ENCODE results near the gene CEP68. TPM values are rescaled to one million over a fixed set of nuclear protein-coding genes. Genes with fewer than 3 reads are reported as not detected.

Gene CEP68
- total RNA-seq, 1 donor from 2014 or later, result 25.0 TPM

- intact Hi-C loops (cut with DNase I), result no loop called here
- TF ChIP-seq, protein P1, sequence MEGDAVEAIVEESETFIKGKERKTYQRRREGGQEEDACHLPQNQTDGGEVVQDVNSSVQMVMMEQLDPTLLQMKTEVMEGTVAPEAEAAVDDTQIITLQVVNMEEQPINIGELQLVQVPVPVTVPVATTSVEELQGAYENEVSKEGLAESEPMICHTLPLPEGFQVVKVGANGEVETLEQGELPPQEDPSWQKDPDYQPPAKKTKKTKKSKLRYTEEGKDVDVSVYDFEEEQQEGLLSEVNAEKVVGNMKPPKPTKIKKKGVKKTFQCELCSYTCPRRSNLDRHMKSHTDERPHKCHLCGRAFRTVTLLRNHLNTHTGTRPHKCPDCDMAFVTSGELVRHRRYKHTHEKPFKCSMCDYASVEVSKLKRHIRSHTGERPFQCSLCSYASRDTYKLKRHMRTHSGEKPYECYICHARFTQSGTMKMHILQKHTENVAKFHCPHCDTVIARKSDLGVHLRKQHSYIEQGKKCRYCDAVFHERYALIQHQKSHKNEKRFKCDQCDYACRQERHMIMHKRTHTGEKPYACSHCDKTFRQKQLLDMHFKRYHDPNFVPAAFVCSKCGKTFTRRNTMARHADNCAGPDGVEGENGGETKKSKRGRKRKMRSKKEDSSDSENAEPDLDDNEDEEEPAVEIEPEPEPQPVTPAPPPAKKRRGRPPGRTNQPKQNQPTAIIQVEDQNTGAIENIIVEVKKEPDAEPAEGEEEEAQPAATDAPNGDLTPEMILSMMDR (IDR thresholded peaks at IDR 0.05), result no peak
- no peak for TF ChIP-seq POLR2AphosphoS5 (IDR thresholded peaks at IDR 0.05; ENCODE audit: insufficient read depth in 1 of 2, low read depth in 1 of 2)
- TF ChIP-seq POLR2A (IDR thresholded peaks at IDR 0.05), result no peak
- H3K4me3 ChIP-seq, result no peak overlapping the region
- H3K36me3 ChIP-seq, result peaks cover 0 to 35% of the 10 kb centered on the region in 2 donors
- no peak overlapping the region for H3K27ac ChIP-seq
- DNase-seq (ENCODE audit: extremely low spot score in 2 of 2), result no peak
- no peaks in the 10 kb centered on the region for H3K9me3 ChIP-seq
- peaks cover 23% of the 10 kb centered on the region for H3K4me1 ChIP-seq
- no peaks in the 10 kb centered on the region for H3K27me3 ChIP-seq
Measured at GRCh38 chr2:65097844-65098243, 41.6 kb downstream of the CEP68 start.

- Histone ChIP-seq H3K27ac (no peak overlapping the region), H3K4me1 (peaks cover 25% of the 10 kb centered on the region), H3K4me3 (no peak overlapping the region), H3K27me3 (no peaks in the 10 kb centered on the region), H3K36me3 (peaks cover 0 to 32% of the 10 kb centered on the region in 2 donors), H3K9me3 (no peaks in the 10 kb centered on the region)
- DNase-seq (ENCODE audit: extremely low spot score in 2 of 2), result no peak
- TF ChIP-seq POLR2A (IDR thresholded peaks at IDR 0.05) (no peak), POLR2AphosphoS5 (IDR thresholded peaks at IDR 0.05; ENCODE audit: insufficient read depth in 1 of 2, low read depth in 1 of 2) (no peak)
- TF ChIP-seq, protein P1 (IDR thresholded peaks at IDR 0.05), result no peak
- intact Hi-C loops (cut with DNase I), result no loop called here
Measured at GRCh38 chr2:65098741-65099140, 42.5 kb downstream of the CEP68 start.

GRCh38 chr2:65101071-65101470 is 44.9 kb downstream of the CEP68 start:
- intact Hi-C loops (cut with DNase I), result no loop called here
- no peak for DNase-seq (ENCODE audit: extremely low spot score in 2 of 2)
- Histone ChIP-seq H3K4me3 (no peak overlapping the region), H3K9me3 (no peaks in the 10 kb centered on the region), H3K27me3 (no peaks in the 10 kb centered on the region), H3K36me3 (peaks cover 0 to 20% of the 10 kb centered on the region in 2 donors), H3K4me1 (peaks cover 29% of the 10 kb centered on the region), H3K27ac (no peak overlapping the region)
- TF ChIP-seq POLR2A (IDR thresholded peaks at IDR 0.05) (no peak), POLR2AphosphoS5 (IDR thresholded peaks at IDR 0.05; ENCODE audit: insufficient read depth in 1 of 2, low read depth in 1 of 2) (no peak)
- TF ChIP-seq, protein P1 (IDR thresholded peaks at IDR 0.05), result no peak

DNA sequence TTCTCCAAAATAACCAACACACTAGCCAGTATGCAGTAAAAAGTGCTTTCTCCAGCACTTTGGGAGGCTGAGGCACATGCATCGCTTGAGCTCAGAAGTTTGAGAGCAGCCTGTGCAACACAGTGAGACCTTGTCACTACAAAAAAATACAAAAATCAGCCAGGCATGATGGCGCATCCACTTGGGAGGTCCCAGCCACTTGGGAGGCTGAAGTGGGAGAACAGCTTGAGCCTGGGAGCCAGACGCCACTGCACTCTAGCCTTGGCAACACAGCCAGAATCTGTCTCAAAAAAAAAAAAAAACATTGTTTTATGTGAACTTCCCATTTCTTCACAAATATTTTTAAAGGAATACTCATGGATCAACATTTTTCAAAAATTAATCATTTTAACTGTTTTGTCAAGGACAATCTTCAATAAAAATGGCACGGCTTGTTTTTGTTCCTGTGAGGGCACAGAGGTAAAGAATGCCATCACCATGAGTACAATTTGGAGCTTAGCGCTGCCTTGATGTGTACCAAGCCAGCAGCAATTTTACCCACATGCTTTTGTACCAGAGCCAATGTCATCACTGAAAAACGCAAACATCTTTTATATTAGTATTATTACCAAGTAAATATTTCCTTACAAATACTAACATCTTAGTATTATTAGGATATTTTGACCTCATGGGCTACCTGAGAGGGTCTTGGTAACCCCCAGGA is 46.9 kb downstream of the CEP68 start:
- no peak for DNase-seq (ENCODE audit: extremely low spot score in 2 of 2)
- H3K9me3 ChIP-seq, result no peaks in the 10 kb centered on the region
- no peaks in the 10 kb centered on the region for H3K27me3 ChIP-seq
- H3K27ac ChIP-seq, result no peak overlapping the region
- intact Hi-C loops (cut with DNase I), result no loop called here
- no peak overlapping the region for H3K4me3 ChIP-seq
- no peak for TF ChIP-seq POLR2A (IDR thresholded peaks at IDR 0.05)
- TF ChIP-seq, protein P1 (IDR thresholded peaks at IDR 0.05), result no peak
- TF ChIP-seq POLR2AphosphoS5 (IDR thresholded peaks at IDR 0.05; ENCODE audit: insufficient read depth in 1 of 2, low read depth in 1 of 2), result no peak
- peaks cover 0 to 15% of the 10 kb centered on the region in 2 donors for H3K36me3 ChIP-seq
- H3K4me1 ChIP-seq, result peaks cover 18% of the 10 kb centered on the region

DNA sequence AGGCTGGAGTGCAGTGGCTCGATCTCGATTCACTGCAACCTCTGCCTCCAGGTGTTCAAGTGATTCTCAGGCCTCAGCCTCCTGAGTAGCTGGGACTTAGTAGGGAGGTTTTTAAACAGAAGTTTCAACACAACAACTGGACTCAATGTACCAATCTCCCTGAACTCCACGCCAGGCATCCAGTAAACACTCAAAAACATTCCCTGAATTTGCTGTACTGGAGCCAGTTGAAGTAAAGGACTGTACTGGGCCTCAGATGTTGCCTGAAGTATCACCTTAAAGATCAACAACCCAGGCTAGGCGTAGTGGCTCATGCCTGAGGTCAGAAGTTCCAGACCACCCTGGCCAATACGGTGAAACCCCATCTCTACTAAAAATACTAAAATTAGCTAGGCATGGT is 51.3 kb downstream of the CEP68 start:
- intact Hi-C loops (cut with DNase I), result no loop called here
- peaks cover 34% of the 10 kb centered on the region for H3K4me1 ChIP-seq
- no peak for DNase-seq (ENCODE audit: extremely low spot score in 2 of 2)
- H3K27ac ChIP-seq, result no peak overlapping the region
- H3K36me3 ChIP-seq, result peaks cover 0 to 9% of the 10 kb centered on the region in 2 donors
- no peaks in the 10 kb centered on the region for H3K9me3 ChIP-seq
- H3K27me3 ChIP-seq, result no peaks in the 10 kb centered on the region
- no peak overlapping the region for H3K4me3 ChIP-seq
- TF ChIP-seq POLR2A (IDR thresholded peaks at IDR 0.05), result no peak
- no peak for TF ChIP-seq POLR2AphosphoS5 (IDR thresholded peaks at IDR 0.05; ENCODE audit: insufficient read depth in 1 of 2, low read depth in 1 of 2)
- TF ChIP-seq, protein P1 (IDR thresholded peaks at IDR 0.05), result no peak
